Stimulated activated CD8-positive, alpha-beta memory T cell treated with anti-CD3 and anti-CD28 coated beads, Interleukin-12 subunit alpha, Interleukin-12 subunit beta, amount 100 ng/mL, for 24 hours (primary cell): ENCODE measurements around the gene TRIL.

Experiments used
- DNase-seq: peaks from one replicate; pipeline ENCODE4 v3.0.0-alpha.2; 2020; ENCODE audit errors: extremely low read depth

TRIL gene

GRCh38 chr7:28983396-28984190, 25.5 kb upstream of the TRIL start:
- DNase-seq: no peak

- no peak for DNase-seq
Measured at GRCh38 chr7:28981161-28981465, 23.0 kb upstream of the TRIL start.

GRCh38 chr7:28980451-28981160, 22.5 kb upstream of the TRIL start:
- no peak for DNase-seq

- DNase-seq: no peak
Measured at GRCh38 chr7:28979776-28980175, 21.6 kb upstream of the TRIL start.

- no peak for DNase-seq
Measured at GRCh38 chr7:28977881-28978280, 19.8 kb upstream of the TRIL start.

- no peak for DNase-seq
Measured at GRCh38 chr7:28976022-28976421, 17.9 kb upstream of the TRIL start.

GRCh38 chr7:28973591-28973990, 15.5 kb upstream of the TRIL start:
- no peak for DNase-seq

GRCh38 chr7:28964056-28964455, 5.9 kb upstream of the TRIL start:
- no peak for DNase-seq

- no peak for DNase-seq
Measured at GRCh38 chr7:28961972-28962371, 3.8 kb upstream of the TRIL start.

- DNase-seq: no peak
Measured at GRCh38 chr7:28960071-28960840, 2.1 kb upstream of the TRIL start.

- no peak for DNase-seq
Measured at GRCh38 chr7:28958980-28959347, 834 bp upstream of the TRIL start.

GRCh38 chr7:28957751-28958234, 337 bp downstream of the TRIL start:
- DNase-seq: no peak

GRCh38 chr7:28957064-28957750, 923 bp downstream of the TRIL start:
- no peak for DNase-seq

- DNase-seq: no peak
Measured at GRCh38 chr7:28956608-28957063, 1.5 kb downstream of the TRIL start.

- no peak for DNase-seq
Measured at GRCh38 chr7:28955718-28956607, 2.2 kb downstream of the TRIL start.

GRCh38 chr7:28955356-28955717, 2.8 kb downstream of the TRIL start:
- DNase-seq: no peak

- no peak for DNase-seq
Measured at GRCh38 chr7:28954946-28955345, 3.2 kb downstream of the TRIL start.

- no peak for DNase-seq
Measured at GRCh38 chr7:28954471-28954870, 3.7 kb downstream of the TRIL start.

GRCh38 chr7:28953633-28954032, 4.5 kb downstream of the TRIL start:
- no peak for DNase-seq

- no peak for DNase-seq
Measured at GRCh38 chr7:28942168-28942567, 16.0 kb downstream of the TRIL start.

GRCh38 chr7:28941633-28942032, 16.5 kb downstream of the TRIL start:
- DNase-seq: no peak
